Measurements from ENCODE around the gene STK36. TPM values are rescaled to one million over a fixed set of nuclear protein-coding genes. Genes with fewer than 3 reads are reported as not detected.

The STK36 gene
- total and polyA plus RNA-seq, 10 of the 15 experiments (the other 5 are each of a cell fraction or from before 2014, with no cell fraction given): 4.0 to 22.8 (median 16.7) TPM

GRCh38 chr2:218748741-218749441, 77.0 kb downstream of the STK36 start (continued):
- no peak for TF ChIP-seq ELK1 (IDR thresholded peaks at IDR 0.05; ENCODE audit: low read depth, low read length)

Other genes starting within 250 kb of the STK36 start
Only the 7 nearest of the 11 such genes appear.
- gene USP37, start 103.7 kb upstream of the STK36 start, total RNA-seq (2014; rRNA removed): 9.7 and 10.2 TPM in 2 replicates
- 16.0 and 16.3 TPM in 2 replicates for gene USP37, start 103.7 kb upstream of the STK36 start, total RNA-seq (2014; rRNA removed; fragmentation: Illumina TruSeq; extraction: Trizol)
- 15.6 and 18.6 TPM in 2 replicates for gene USP37, start 103.7 kb upstream of the STK36 start, total RNA-seq (2021)
- 14.4 and 23.6 TPM in 2 replicates for gene USP37, start 103.7 kb upstream of the STK36 start, polyA plus RNA-seq (2011; rRNA removed)
- 10.2 and 12.5 TPM in 2 replicates for gene USP37, start 103.7 kb upstream of the STK36 start, polyA plus RNA-seq (2014; fragmentation: Illumina TruSeq; extraction: Trizol)
- gene USP37, start 103.7 kb upstream of the STK36 start, polyA plus RNA-seq (2014; fragmentation: Nextera tagmentation; extraction: Ambion mirVana): 1 to 10 TPM; 2.8 to 4.1 TPM
- gene USP37, start 103.7 kb upstream of the STK36 start, polyA plus RNA-seq (2014; rRNA removed): 5.7 and 6.6 TPM in 2 replicates
- gene USP37, start 103.7 kb upstream of the STK36 start, polyA plus RNA-seq (2016; fragmentation: Nextera tagmentation; extraction: Ambion mirVana): 10 to 100 TPM; 10.7 to 10.8 TPM
- gene CNOT9, start 103.2 kb upstream of the STK36 start, total RNA-seq (2014; rRNA removed): 105 and 115 TPM in 2 replicates
- 82.1 and 83.8 TPM in 2 replicates for gene CNOT9, start 103.2 kb upstream of the STK36 start, total RNA-seq (2014; rRNA removed; fragmentation: Illumina TruSeq; extraction: Trizol)
- 95.3 and 105 TPM in 2 replicates for gene CNOT9, start 103.2 kb upstream of the STK36 start, total RNA-seq (2021)
- gene CNOT9, start 103.2 kb upstream of the STK36 start, polyA plus RNA-seq (2011; rRNA removed): 172 and 197 TPM in 2 replicates
- 94.1 and 94.3 TPM in 2 replicates for gene CNOT9, start 103.2 kb upstream of the STK36 start, polyA plus RNA-seq (2014; fragmentation: Illumina TruSeq; extraction: Trizol)
- gene CNOT9, start 103.2 kb upstream of the STK36 start, polyA plus RNA-seq (2014; fragmentation: Nextera tagmentation; extraction: Ambion mirVana): 10 to 100 TPM; 51.0 to 58.5 TPM
- 74.9 and 87.2 TPM in 2 replicates for gene CNOT9, start 103.2 kb upstream of the STK36 start, polyA plus RNA-seq (2014; rRNA removed)
- 100 to 1,000 TPM; 102 to 114 TPM for gene CNOT9, start 103.2 kb upstream of the STK36 start, polyA plus RNA-seq (2016; fragmentation: Nextera tagmentation; extraction: Ambion mirVana)
- under 0.01 TPM in 1 of 2 replicates, not detected in the other for gene PLCD4, start 64.2 kb upstream of the STK36 start, total RNA-seq (2014; rRNA removed)
- gene PLCD4, start 64.2 kb upstream of the STK36 start, total RNA-seq (2014; rRNA removed; fragmentation: Illumina TruSeq; extraction: Trizol): 0.05 TPM in 1 of 2 replicates, not detected in the other
- 0.28 TPM in 1 of 2 replicates, not detected in the other for gene PLCD4, start 64.2 kb upstream of the STK36 start, total RNA-seq (2021)
- gene PLCD4, start 64.2 kb upstream of the STK36 start, polyA plus RNA-seq (2011; rRNA removed): 0.07 and 0.09 TPM in 2 replicates
- 0.03 and 0.11 TPM in 2 replicates for gene PLCD4, start 64.2 kb upstream of the STK36 start, polyA plus RNA-seq (2014; fragmentation: Illumina TruSeq; extraction: Trizol)
- under 1 TPM; 0.18 to 0.27 TPM for gene PLCD4, start 64.2 kb upstream of the STK36 start, polyA plus RNA-seq (2014; fragmentation: Nextera tagmentation; extraction: Ambion mirVana)
- gene PLCD4, start 64.2 kb upstream of the STK36 start, polyA plus RNA-seq (2014; rRNA removed): 0.10 TPM in 1 of 2 replicates, not detected in the other
- 1 to 10 TPM in 1 of 2 experiments, under 1 TPM in 1; 0.99 to 1.5 TPM for gene PLCD4, start 64.2 kb upstream of the STK36 start, polyA plus RNA-seq (2016; fragmentation: Nextera tagmentation; extraction: Ambion mirVana)
- gene ZNF142, start 12.5 kb upstream of the STK36 start, total RNA-seq (2014; rRNA removed): 16.6 and 21.7 TPM in 2 replicates
- gene ZNF142, start 12.5 kb upstream of the STK36 start, total RNA-seq (2014; rRNA removed; fragmentation: Illumina TruSeq; extraction: Trizol): 8.5 and 10.0 TPM in 2 replicates
- gene ZNF142, start 12.5 kb upstream of the STK36 start, total RNA-seq (2021): 33.8 and 40.9 TPM in 2 replicates
- 2.1 and 4.5 TPM in 2 replicates for gene ZNF142, start 12.5 kb upstream of the STK36 start, polyA plus RNA-seq (2011; rRNA removed)
- gene ZNF142, start 12.5 kb upstream of the STK36 start, polyA plus RNA-seq (2014; fragmentation: Illumina TruSeq; extraction: Trizol): 7.2 and 16.3 TPM in 2 replicates
- 1 to 10 TPM; 1.3 to 2.4 TPM for gene ZNF142, start 12.5 kb upstream of the STK36 start, polyA plus RNA-seq (2014; fragmentation: Nextera tagmentation; extraction: Ambion mirVana)
- 13.8 and 17.1 TPM in 2 replicates for gene ZNF142, start 12.5 kb upstream of the STK36 start, polyA plus RNA-seq (2014; rRNA removed)
- 10 to 100 TPM; 19.9 to 21.1 TPM for gene ZNF142, start 12.5 kb upstream of the STK36 start, polyA plus RNA-seq (2016; fragmentation: Nextera tagmentation; extraction: Ambion mirVana)
- 35.1 and 53.7 TPM in 2 replicates for gene BCS1L, start 12.4 kb upstream of the STK36 start, total RNA-seq (2014; rRNA removed)
- gene BCS1L, start 12.4 kb upstream of the STK36 start, total RNA-seq (2014; rRNA removed; fragmentation: Illumina TruSeq; extraction: Trizol): 33.2 and 40.4 TPM in 2 replicates
- 49.0 and 55.8 TPM in 2 replicates for gene BCS1L, start 12.4 kb upstream of the STK36 start, total RNA-seq (2021)
- 42.2 and 61.3 TPM in 2 replicates for gene BCS1L, start 12.4 kb upstream of the STK36 start, polyA plus RNA-seq (2011; rRNA removed)
- 28.9 and 46.1 TPM in 2 replicates for gene BCS1L, start 12.4 kb upstream of the STK36 start, polyA plus RNA-seq (2014; fragmentation: Illumina TruSeq; extraction: Trizol)
- gene BCS1L, start 12.4 kb upstream of the STK36 start, polyA plus RNA-seq (2014; fragmentation: Nextera tagmentation; extraction: Ambion mirVana): 10 to 100 TPM; 77.1 to 77.8 TPM
- gene BCS1L, start 12.4 kb upstream of the STK36 start, polyA plus RNA-seq (2014; rRNA removed): 69.2 and 76.5 TPM in 2 replicates
- gene BCS1L, start 12.4 kb upstream of the STK36 start, polyA plus RNA-seq (2016; fragmentation: Nextera tagmentation; extraction: Ambion mirVana): 100 to 1,000 TPM in 1 of 2 experiments, 10 to 100 TPM in 1; 92.5 to 114 TPM
- 45.2 and 45.3 TPM in 2 replicates for gene RNF25, start 84 bp upstream of the STK36 start, total RNA-seq (2014; rRNA removed)
- 29.3 and 30.0 TPM in 2 replicates for gene RNF25, start 84 bp upstream of the STK36 start, total RNA-seq (2014; rRNA removed; fragmentation: Illumina TruSeq; extraction: Trizol)
- 20.6 and 25.3 TPM in 2 replicates for gene RNF25, start 84 bp upstream of the STK36 start, total RNA-seq (2021)
- gene RNF25, start 84 bp upstream of the STK36 start, polyA plus RNA-seq (2011; rRNA removed): 38.2 and 70.4 TPM in 2 replicates
- 27.9 and 35.7 TPM in 2 replicates for gene RNF25, start 84 bp upstream of the STK36 start, polyA plus RNA-seq (2014; fragmentation: Illumina TruSeq; extraction: Trizol)
- gene RNF25, start 84 bp upstream of the STK36 start, polyA plus RNA-seq (2014; fragmentation: Nextera tagmentation; extraction: Ambion mirVana): 1 to 10 TPM; 1.3 to 6.9 TPM
- gene RNF25, start 84 bp upstream of the STK36 start, polyA plus RNA-seq (2014; rRNA removed): 35.3 and 38.0 TPM in 2 replicates
- 10 to 100 TPM; 24.6 to 27.4 TPM for gene RNF25, start 84 bp upstream of the STK36 start, polyA plus RNA-seq (2016; fragmentation: Nextera tagmentation; extraction: Ambion mirVana)
- 22.3 and 31.7 TPM in 2 replicates for gene TTLL4, start 38.7 kb downstream of the STK36 start, total RNA-seq (2014; rRNA removed)
- gene TTLL4, start 38.7 kb downstream of the STK36 start, total RNA-seq (2014; rRNA removed; fragmentation: Illumina TruSeq; extraction: Trizol): 20.4 and 20.7 TPM in 2 replicates
- gene TTLL4, start 38.7 kb downstream of the STK36 start, total RNA-seq (2021): 49.1 and 51.7 TPM in 2 replicates
- 35.9 and 50.8 TPM in 2 replicates for gene TTLL4, start 38.7 kb downstream of the STK36 start, polyA plus RNA-seq (2011; rRNA removed)
- 62.7 and 63.1 TPM in 2 replicates for gene TTLL4, start 38.7 kb downstream of the STK36 start, polyA plus RNA-seq (2014; fragmentation: Illumina TruSeq; extraction: Trizol)
- gene TTLL4, start 38.7 kb downstream of the STK36 start, polyA plus RNA-seq (2014; fragmentation: Nextera tagmentation; extraction: Ambion mirVana): 10 to 100 TPM; 16.6 to 18.7 TPM
- 34.1 and 35.7 TPM in 2 replicates for gene TTLL4, start 38.7 kb downstream of the STK36 start, polyA plus RNA-seq (2014; rRNA removed)
- gene TTLL4, start 38.7 kb downstream of the STK36 start, polyA plus RNA-seq (2016; fragmentation: Nextera tagmentation; extraction: Ambion mirVana): 10 to 100 TPM; 27.5 to 38.0 TPM